Measurements from ENCODE around the gene ACSS3.
"Not testable (repeated sequence)": the region's sequence is repeated elsewhere in the genome, so short reads cannot be mapped to it uniquely, and the experiment has no call there.

The ACSS3 gene

DNA sequence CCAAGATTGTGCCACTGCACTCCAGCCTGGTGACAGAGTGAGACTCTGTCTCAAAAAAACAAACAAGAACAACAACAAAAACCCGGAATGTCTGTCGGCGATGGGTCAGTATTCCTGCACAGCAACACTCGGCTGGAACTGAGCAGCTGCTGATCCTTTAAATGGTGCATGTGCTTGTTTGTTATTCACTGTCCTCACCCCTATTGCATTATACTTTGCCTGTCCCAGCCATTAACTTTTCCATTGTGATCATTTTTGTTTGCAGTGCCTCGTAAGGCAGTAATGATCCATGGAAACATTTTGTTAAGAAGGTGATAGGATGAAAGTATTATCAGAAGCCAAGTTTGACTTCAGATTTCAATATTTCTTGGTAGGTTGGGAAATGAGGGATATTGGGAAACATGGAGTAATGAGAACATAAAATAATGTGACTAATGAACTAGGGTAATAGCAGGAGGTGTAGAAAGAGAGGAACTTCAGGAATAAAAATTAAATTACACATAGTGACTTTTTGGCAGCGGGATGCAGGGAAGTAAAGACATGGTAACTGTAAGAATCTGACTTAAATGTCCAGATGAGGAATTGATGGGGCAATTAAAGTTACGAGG is 6.1 kb downstream of the ACSS3 start:
- Mint-ChIP-seq H3K27ac (no peak overlapping the region), H3K4me3 (no peak overlapping the region), H3K27me3 (peaks cover 9% of the 10 kb centered on the region), H3K4me1 (ENCODE audit: low read depth) (no peaks in the 10 kb centered on the region), H3K36me3 (ENCODE audit: low read depth) (no peaks in the 10 kb centered on the region), H3K9me3 (peaks cover 4% of the 10 kb centered on the region)

GRCh38 chr12:81084811-81085350 is 7.0 kb downstream of the ACSS3 start:
- Mint-ChIP-seq H3K4me3 (no peak overlapping the region), H3K27ac (no peak overlapping the region), H3K36me3 (ENCODE audit: low read depth) (no peaks in the 10 kb centered on the region), H3K27me3 (no peaks in the 10 kb centered on the region), H3K4me1 (ENCODE audit: low read depth) (no peaks in the 10 kb centered on the region), H3K9me3 (peaks cover 4% of the 10 kb centered on the region)

DNA sequence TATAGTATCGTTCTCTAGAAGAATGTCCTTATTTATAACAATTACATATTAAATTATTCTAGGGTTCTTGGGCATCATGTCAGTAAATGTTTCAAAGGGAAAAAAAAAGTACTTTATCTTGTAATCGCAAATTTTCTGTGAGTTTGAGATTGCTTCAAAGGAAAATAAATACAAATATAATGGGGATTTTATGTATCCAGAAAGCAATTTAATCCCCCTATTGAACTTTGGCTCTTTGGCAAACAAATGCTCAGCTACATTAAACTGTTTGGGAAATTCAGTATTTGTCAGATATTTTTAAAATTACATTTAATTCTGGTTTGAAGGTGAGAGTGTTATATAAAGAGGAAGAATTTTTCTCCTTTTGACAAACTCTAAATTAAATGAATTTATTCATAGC is 8.0 kb downstream of the ACSS3 start:
- Mint-ChIP-seq H3K4me1 (ENCODE audit: low read depth) (no peaks in the 10 kb centered on the region), H3K27me3 (no peaks in the 10 kb centered on the region), H3K36me3 (ENCODE audit: low read depth) (no peaks in the 10 kb centered on the region), H3K27ac (no peak overlapping the region), H3K9me3 (peaks cover 4% of the 10 kb centered on the region), H3K4me3 (no peak overlapping the region)

GRCh38 chr12:81086342-81086741 is 8.5 kb downstream of the ACSS3 start:
- H3K27ac Mint-ChIP-seq: no peak overlapping the region
- no peaks in the 10 kb centered on the region for H3K27me3 Mint-ChIP-seq
- H3K9me3 Mint-ChIP-seq: peaks cover 4% of the 10 kb centered on the region
- no peaks in the 10 kb centered on the region for H3K36me3 Mint-ChIP-seq (ENCODE audit: low read depth)
- H3K4me3 Mint-ChIP-seq: no peak overlapping the region
- no peaks in the 10 kb centered on the region for H3K4me1 Mint-ChIP-seq (ENCODE audit: low read depth)

DNA sequence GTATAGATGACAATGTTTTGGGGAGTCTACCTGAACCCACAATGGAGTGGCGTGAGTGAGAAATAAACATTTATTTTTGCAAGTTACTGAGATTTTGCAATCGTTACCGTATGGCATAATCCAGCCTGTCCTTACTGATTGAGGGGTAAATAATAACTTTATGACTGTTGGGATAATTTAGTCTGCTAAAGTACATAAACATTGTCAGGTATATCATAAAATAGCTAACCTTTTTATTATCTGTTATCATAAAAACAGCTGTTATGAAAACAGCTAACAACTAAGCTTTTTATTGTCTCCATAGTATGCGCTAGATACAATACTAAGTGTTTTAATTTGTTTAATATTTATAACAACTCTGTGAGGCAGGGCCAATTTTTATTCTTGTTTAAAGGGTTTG is 10.3 kb downstream of the ACSS3 start:
- no peaks in the 10 kb centered on the region for H3K4me1 Mint-ChIP-seq (ENCODE audit: low read depth)
- no peaks in the 10 kb centered on the region for H3K9me3 Mint-ChIP-seq
- no peaks in the 10 kb centered on the region for H3K36me3 Mint-ChIP-seq (ENCODE audit: low read depth)
- no peak overlapping the region for H3K27ac Mint-ChIP-seq
- H3K4me3 Mint-ChIP-seq: no peak overlapping the region
- H3K27me3 Mint-ChIP-seq: no peaks in the 10 kb centered on the region

- Mint-ChIP-seq H3K4me1 (ENCODE audit: low read depth) (no peaks in the 10 kb centered on the region), H3K27ac (no peak overlapping the region), H3K9me3 (no peaks in the 10 kb centered on the region)
Observed at GRCh38 chr12:81089412-81089811, 11.5 kb downstream of the ACSS3 start.

DNA sequence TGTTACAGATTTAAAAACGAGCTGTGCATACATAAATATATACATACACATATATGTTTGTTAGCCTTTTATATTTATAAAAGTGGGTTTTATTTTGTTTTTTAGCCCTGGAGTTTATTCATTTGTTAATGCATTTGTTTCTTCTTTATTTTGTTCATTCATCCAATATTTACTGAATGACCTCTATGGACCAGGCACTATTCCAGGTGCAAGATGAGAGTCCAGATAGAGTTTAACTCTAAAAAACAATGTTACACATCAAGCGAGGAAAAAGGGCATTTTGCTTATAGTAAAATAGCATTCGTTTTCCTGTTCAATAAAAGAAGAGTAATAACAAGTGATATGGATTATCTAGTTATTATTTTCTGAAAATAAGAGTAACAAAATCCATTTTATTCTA is 14.2 kb downstream of the ACSS3 start:
- no peak overlapping the region for H3K27ac Mint-ChIP-seq
- H3K36me3 Mint-ChIP-seq (ENCODE audit: low read depth): no peaks in the 10 kb centered on the region

More at GRCh38 chr12:81089412-81089811, 11.5 kb downstream of the ACSS3 start:
- Mint-ChIP-seq H3K36me3 (ENCODE audit: low read depth) (no peaks in the 10 kb centered on the region), H3K4me3 (no peak overlapping the region), H3K27me3 (no peaks in the 10 kb centered on the region)

DNA sequence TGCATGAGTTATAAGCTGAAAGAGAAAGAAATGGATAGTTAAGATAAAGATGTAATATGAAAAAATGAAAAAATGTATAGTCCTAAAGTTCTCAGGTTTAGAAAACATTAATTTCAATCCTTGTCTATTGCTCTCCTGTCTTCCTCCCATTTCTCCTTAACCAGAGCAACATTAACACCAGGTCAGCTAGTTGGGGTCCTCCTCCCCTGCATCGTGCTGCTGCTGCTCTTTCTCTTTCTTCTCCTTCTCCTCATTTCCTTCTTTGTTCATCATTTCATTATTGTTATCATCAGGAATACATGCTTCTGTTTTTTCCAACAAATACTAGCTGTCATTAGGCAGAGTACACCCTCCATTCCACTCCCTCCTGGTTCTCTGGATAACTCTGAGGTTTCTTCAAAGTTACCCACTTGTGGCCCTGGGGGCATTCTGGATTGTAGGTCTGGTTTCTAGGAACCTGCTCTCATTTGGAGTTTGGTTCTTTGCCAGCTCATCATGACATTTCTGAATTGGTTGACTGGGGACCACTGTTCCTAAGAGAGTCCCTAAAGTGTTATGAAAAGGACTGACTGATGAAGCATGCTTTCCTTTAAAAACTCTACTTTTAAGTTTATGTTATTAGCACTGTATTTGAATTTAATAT is 17.0 kb downstream of the ACSS3 start:
- no peak overlapping the region for H3K27ac Mint-ChIP-seq
- no peaks in the 10 kb centered on the region for H3K27me3 Mint-ChIP-seq
- no peaks in the 10 kb centered on the region for H3K4me1 Mint-ChIP-seq (ENCODE audit: low read depth)
- H3K9me3 Mint-ChIP-seq: no peaks in the 10 kb centered on the region
- H3K36me3 Mint-ChIP-seq (ENCODE audit: low read depth): no peaks in the 10 kb centered on the region
- no peak overlapping the region for H3K4me3 Mint-ChIP-seq

More for the DNA sequence above, 14.2 kb downstream of the ACSS3 start:
- H3K4me3 Mint-ChIP-seq: no peak overlapping the region
- H3K9me3 Mint-ChIP-seq: no peaks in the 10 kb centered on the region
- no peaks in the 10 kb centered on the region for H3K4me1 Mint-ChIP-seq (ENCODE audit: low read depth)
- H3K27me3 Mint-ChIP-seq: no peaks in the 10 kb centered on the region

- no peaks in the 10 kb centered on the region for H3K27me3 Mint-ChIP-seq
- no peaks in the 10 kb centered on the region for H3K9me3 Mint-ChIP-seq
- H3K27ac Mint-ChIP-seq: no peak overlapping the region
- H3K36me3 Mint-ChIP-seq (ENCODE audit: low read depth): no peaks in the 10 kb centered on the region
- H3K4me1 Mint-ChIP-seq (ENCODE audit: low read depth): no peaks in the 10 kb centered on the region
- H3K4me3 Mint-ChIP-seq: no peak overlapping the region
Observed at GRCh38 chr12:81095501-81096232, 17.8 kb downstream of the ACSS3 start.

GRCh38 chr12:81105687-81106086 is 27.8 kb downstream of the ACSS3 start:
- no peaks in the 10 kb centered on the region for H3K36me3 Mint-ChIP-seq (ENCODE audit: low read depth)
- H3K4me3 Mint-ChIP-seq: no peak overlapping the region
- no peaks in the 10 kb centered on the region for H3K9me3 Mint-ChIP-seq
- H3K27me3 Mint-ChIP-seq: no peaks in the 10 kb centered on the region
- no peaks in the 10 kb centered on the region for H3K4me1 Mint-ChIP-seq (ENCODE audit: low read depth)
- no peak overlapping the region for H3K27ac Mint-ChIP-seq

- no peak overlapping the region for H3K4me3 Mint-ChIP-seq
- no peaks in the 10 kb centered on the region for H3K27me3 Mint-ChIP-seq
- no peak overlapping the region for H3K27ac Mint-ChIP-seq
- H3K4me1 Mint-ChIP-seq (ENCODE audit: low read depth): no peaks in the 10 kb centered on the region
- H3K9me3 Mint-ChIP-seq: peaks cover 8% of the 10 kb centered on the region
- H3K36me3 Mint-ChIP-seq (ENCODE audit: low read depth): no peaks in the 10 kb centered on the region
Observed at GRCh38 chr12:81114226-81114625, 36.3 kb downstream of the ACSS3 start.

GRCh38 chr12:81119069-81119468 is 41.2 kb downstream of the ACSS3 start:
- H3K4me3 Mint-ChIP-seq: not testable (repeated sequence)

DNA sequence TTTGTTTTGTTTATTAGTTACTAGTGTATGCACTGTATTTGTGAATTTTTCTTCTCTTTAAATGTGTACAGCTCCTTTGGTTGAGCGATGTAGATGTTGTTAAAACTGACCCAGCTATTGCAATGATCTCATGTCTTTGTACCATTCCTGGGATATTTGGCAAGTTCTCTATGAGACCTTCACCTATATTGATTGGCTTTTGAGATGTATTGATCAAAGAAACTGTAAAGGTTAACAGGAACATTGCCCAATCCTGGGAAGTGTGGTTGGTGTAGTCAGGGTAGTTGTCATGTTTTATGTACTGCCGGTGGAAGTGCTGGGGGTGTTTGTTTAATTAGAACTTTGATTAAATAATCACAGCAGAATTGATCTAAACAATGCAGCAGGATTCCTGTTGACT is 43.1 kb downstream of the ACSS3 start:
- Mint-ChIP-seq H3K36me3 (ENCODE audit: low read depth) (no peaks in the 10 kb centered on the region), H3K9me3 (peaks cover 19% of the 10 kb centered on the region), H3K27ac (no peak overlapping the region), H3K4me1 (ENCODE audit: low read depth) (no peaks in the 10 kb centered on the region), H3K27me3 (no peaks in the 10 kb centered on the region), H3K4me3 (no peak overlapping the region)

More at GRCh38 chr12:81119069-81119468, 41.2 kb downstream of the ACSS3 start:
- H3K9me3 Mint-ChIP-seq: peaks cover 17% of the 10 kb centered on the region
- not testable (repeated sequence) for H3K4me1 Mint-ChIP-seq (ENCODE audit: low read depth); H3K27ac Mint-ChIP-seq; H3K36me3 Mint-ChIP-seq (ENCODE audit: low read depth); H3K27me3 Mint-ChIP-seq

DNA sequence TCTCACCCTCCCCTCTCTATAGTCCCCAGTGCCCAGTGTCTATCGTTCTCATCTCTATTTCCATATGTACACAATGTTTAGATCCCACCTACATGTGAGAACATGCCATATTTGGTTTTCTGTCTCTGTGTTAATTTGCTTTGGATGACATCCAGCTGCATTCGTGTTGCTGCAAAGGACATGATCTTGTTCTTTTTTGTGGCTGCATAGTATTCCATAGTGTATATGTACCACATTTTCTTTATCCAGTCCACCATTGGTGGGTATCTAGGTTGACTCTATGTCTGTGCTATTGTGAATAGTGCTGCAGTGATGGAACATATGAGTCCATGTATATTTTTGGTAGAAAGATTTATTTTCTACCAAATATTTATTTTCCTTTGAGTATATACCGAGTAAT is 45.7 kb downstream of the ACSS3 start:
- Mint-ChIP-seq H3K4me1 (ENCODE audit: low read depth) (no peaks in the 10 kb centered on the region), H3K27me3 (no peaks in the 10 kb centered on the region), H3K27ac (no peak overlapping the region), H3K4me3 (no peak overlapping the region), H3K9me3 (peaks cover 19% of the 10 kb centered on the region), H3K36me3 (ENCODE audit: low read depth) (no peaks in the 10 kb centered on the region)

DNA sequence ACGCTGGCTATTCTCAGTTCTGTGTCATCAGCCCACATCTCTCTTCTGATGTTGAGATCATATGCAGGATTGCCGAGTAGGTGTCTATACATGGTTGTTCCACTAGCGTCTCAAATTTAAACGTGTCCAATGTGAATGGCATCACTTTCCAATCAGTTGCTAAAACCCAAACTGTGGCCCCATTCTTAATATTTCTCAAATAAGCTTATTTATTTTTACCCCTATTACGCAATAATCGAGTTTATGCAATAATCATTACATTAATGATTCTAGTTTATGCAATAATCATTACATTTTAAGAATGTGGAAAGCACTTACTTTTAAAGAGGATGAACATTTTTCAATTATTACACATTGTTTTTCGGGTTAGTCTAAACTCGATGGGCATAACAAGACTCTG is 47.8 kb downstream of the ACSS3 start:
- Mint-ChIP-seq H3K27me3 (no peaks in the 10 kb centered on the region), H3K4me1 (ENCODE audit: low read depth) (no peaks in the 10 kb centered on the region), H3K9me3 (peaks cover 8% of the 10 kb centered on the region), H3K36me3 (ENCODE audit: low read depth) (no peaks in the 10 kb centered on the region), H3K4me3 (no peak overlapping the region), H3K27ac (no peak overlapping the region)
